DOHH2 (cell line): ENCODE measurements around the gene OCLN.
"Not testable (repeated sequence)": the region's sequence is repeated elsewhere in the genome, so short reads cannot be mapped to it uniquely, and the experiment has no call there.

ENCODE experiments used
- CTCF ChIP-seq: fragments of 200-600 bp; sonication (generic); IDR thresholded peaks from one replicate; pipeline ENCODE4 v1.5.1; 2014; ENCODE audit warnings: antibody characterized with exemption, mild to moderate bottlenecking, low read depth, low read length; ENCODE audit not compliant: poor library complexity, severe bottlenecking
- EZH2phosphoT487 ChIP-seq: fragments of 200-600 bp; sonication (generic); IDR thresholded peaks from 2 replicates; pipeline ENCODE4 v1.6.1; 2017; ENCODE audit warnings: borderline replicate concordance, mild to moderate bottlenecking, antibody characterized with exemption, low read length, moderate library complexity, mixed read lengths

- TF ChIP-seq CTCF, EZH2phosphoT487: not testable (repeated sequence)
Measured at GRCh38 chr5:69542838-69543618, 50.4 kb downstream of the OCLN start.
